PC-3 (cell line): ENCODE results near the gene PNMA8B. TPM values are rescaled to one million over a fixed set of nuclear protein-coding genes. Genes with fewer than 3 reads are reported as not detected.

Experiments
- ATAC-seq: fragments of 200-7000 bp; cut with Tn5 transposase; 2 replicates; pipeline ENCODE4 v1.9.1; 2020; ENCODE audit warnings: mild to moderate bottlenecking, moderate library complexity
- BruUV-seq: library from RNA; stranded (reverse); fragments of 400-500 nt; replicated peaks from 2 replicates; lab custom pipeline; 2021; lab: Mats Ljungman, UMichigan
- CTCF ChIA-PET: fragments of 300-600 bp; sonication (Branson Sonifier 250); formaldehyde crosslinking; loops from one replicate; lab custom pipeline; 2022; ENCODE audit warnings: antibody characterized with exemption; lab: Charles Lee
- POLR2A ChIA-PET: fragments of 300-600 bp; sonication (Branson Sonifier 250); formaldehyde crosslinking; loops from one replicate; lab custom pipeline; 2022; ENCODE audit warnings: antibody characterized with exemption; ENCODE audit not compliant: unreplicated experiment; lab: Charles Lee
- DNase-seq: peaks from one replicate; pipeline ENCODE4 v3.0.0-alpha.2; 2015
- H2AFZ ChIP-seq: fragments of 300-600 bp; sonication (generic); 2 replicates; pipeline ENCODE4 v1.6.0; 2016; ENCODE audit warnings: antibody characterized with exemption, low read length
- H3F3A ChIP-seq: fragments of 300-600 bp; sonication (generic); one replicate; pipeline ENCODE4 v1.6.0; 2017; ENCODE audit warnings: antibody characterized with exemption, low read length, control low read depth, mild to moderate bottlenecking; ENCODE audit not compliant: unreplicated experiment
- H3K27ac ChIP-seq: fragments of 300-600 bp; sonication (generic); 2 replicates; pipeline ENCODE4 v1.5.1; 2016; ENCODE audit warnings: mild to moderate bottlenecking, low read length
- H3K27me3 ChIP-seq: fragments of 300-600 bp; sonication (generic); 2 replicates; pipeline ENCODE4 v1.6.1; 2016; ENCODE audit warnings: low read length, mixed read lengths
- H3K36me3 ChIP-seq: fragments of 300-600 bp; sonication (generic); 2 replicates; pipeline ENCODE4 v1.6.1; 2016; ENCODE audit warnings: low read depth, mixed run types, low read length, mixed read lengths
- H3K4me1 ChIP-seq: fragments of 300-600 bp; sonication (generic); 2 replicates; pipeline ENCODE4 v1.5.1; 2016; ENCODE audit warnings: low read length; ENCODE audit not compliant: insufficient read depth
- H3K4me2 ChIP-seq: fragments of 300-600 bp; sonication (generic); 2 replicates; pipeline ENCODE4 v1.6.0; 2016; ENCODE audit warnings: low read length
- H3K4me3 ChIP-seq: fragments of 300-600 bp; sonication (generic); 2 replicates; pipeline ENCODE4 v1.5.1; 2016; ENCODE audit warnings: mild to moderate bottlenecking, low read length, mixed read lengths
- H3K79me2 ChIP-seq: fragments of 300-600 bp; sonication (generic); 2 replicates; pipeline ENCODE4 v1.6.1; 2017; ENCODE audit warnings: low read length, mixed read lengths
- H3K9ac ChIP-seq: fragments of 300-600 bp; sonication (generic); 2 replicates; pipeline ENCODE4 v1.6.0; 2016; ENCODE audit warnings: mild to moderate bottlenecking, low read length
- H3K9me2 ChIP-seq: fragments of 300-600 bp; sonication (generic); replicated peaks from 2 replicates; pipeline ENCODE4 v1.6.1; 2016; ENCODE audit warnings: mixed run types, low read length, mixed read lengths
- H3K9me3 ChIP-seq: fragments of 300-600 bp; sonication (generic); 2 replicates; pipeline ENCODE4 v1.6.1; 2016; ENCODE audit warnings: low read length, mixed read lengths
- H4K20me1 ChIP-seq: fragments of 300-600 bp; sonication (generic); 2 replicates; pipeline ENCODE4 v1.6.1; 2016; ENCODE audit warnings: low read length, mixed read lengths
- EZH2 ChIP-seq: fragments of 300-600 bp; sonication (generic); IDR thresholded peaks from one replicate; pipeline ENCODE4 v1.6.1; 2017; ENCODE audit warnings: antibody characterized with exemption, mild to moderate bottlenecking, low read length; ENCODE audit not compliant: unreplicated experiment
- EZH2phosphoT487 ChIP-seq: fragments of 300-600 bp; sonication (generic); IDR thresholded peaks from 2 replicates; pipeline ENCODE4 v1.6.1; 2018; ENCODE audit warnings: mild to moderate bottlenecking, antibody characterized with exemption, low read length, borderline replicate concordance
- intact Hi-C: fragments of 100-400 bp; cut with micrococcal nuclease; formaldehyde crosslinking; loops from 2 replicates; pipeline ENCODE4 v1.9.0; 2023
- total RNA-seq: library from RNA; depleted of rRNA; stranded (reverse); fragments of >200 nt; gene quantifications from 2 replicates; pipeline ENCODE4 v1.2.3, GENCODE V29; 2014
- TF ChIP-seq, protein P1 (sequence below): fragments of 300-600 bp; sonication (generic); conservative IDR thresholded peaks from 2 replicates; pipeline ENCODE4 v1.5.1; 2017; ENCODE audit warnings: antibody characterized with exemption, low read depth, mild to moderate bottlenecking, low read length

PNMA8B gene
- total RNA-seq, 1 experiment from 2014 or later: not detected

- Histone ChIP-seq H3K36me3 (no peaks in the 10 kb centered on the region), H3F3A (no peaks in the 10 kb centered on the region), H3K27ac (no peak overlapping the region), H2AFZ (no peak overlapping the region), H3K9me3 (no peaks in the 10 kb centered on the region), H3K9ac (no peak overlapping the region), H3K27me3 (no peaks in the 10 kb centered on the region), H4K20me1 (no peaks in the 10 kb centered on the region), H3K4me1 (no peaks in the 10 kb centered on the region; the same call in 1 of the 2 replicates), H3K9me2 (no peaks in the 10 kb centered on the region), H3K4me3 (no peak overlapping the region), H3K4me2 (no peak overlapping the region), H3K79me2 (no peaks in the 10 kb centered on the region)
- BruUV-seq: no TSS peak
- DNase-seq (no peak), ATAC-seq (no peak)
- ChIA-PET POLR2A (no interaction called here), CTCF (no interaction called here)
- TF ChIP-seq EZH2: no peak
- TF ChIP-seq, protein P1, sequence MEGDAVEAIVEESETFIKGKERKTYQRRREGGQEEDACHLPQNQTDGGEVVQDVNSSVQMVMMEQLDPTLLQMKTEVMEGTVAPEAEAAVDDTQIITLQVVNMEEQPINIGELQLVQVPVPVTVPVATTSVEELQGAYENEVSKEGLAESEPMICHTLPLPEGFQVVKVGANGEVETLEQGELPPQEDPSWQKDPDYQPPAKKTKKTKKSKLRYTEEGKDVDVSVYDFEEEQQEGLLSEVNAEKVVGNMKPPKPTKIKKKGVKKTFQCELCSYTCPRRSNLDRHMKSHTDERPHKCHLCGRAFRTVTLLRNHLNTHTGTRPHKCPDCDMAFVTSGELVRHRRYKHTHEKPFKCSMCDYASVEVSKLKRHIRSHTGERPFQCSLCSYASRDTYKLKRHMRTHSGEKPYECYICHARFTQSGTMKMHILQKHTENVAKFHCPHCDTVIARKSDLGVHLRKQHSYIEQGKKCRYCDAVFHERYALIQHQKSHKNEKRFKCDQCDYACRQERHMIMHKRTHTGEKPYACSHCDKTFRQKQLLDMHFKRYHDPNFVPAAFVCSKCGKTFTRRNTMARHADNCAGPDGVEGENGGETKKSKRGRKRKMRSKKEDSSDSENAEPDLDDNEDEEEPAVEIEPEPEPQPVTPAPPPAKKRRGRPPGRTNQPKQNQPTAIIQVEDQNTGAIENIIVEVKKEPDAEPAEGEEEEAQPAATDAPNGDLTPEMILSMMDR: no peak
- no peak for TF ChIP-seq EZH2phosphoT487
- intact Hi-C loops: no loop called here
Observed at GRCh38 chr19:46491975-46492682, 3.5 kb downstream of the PNMA8B start.

DNA sequence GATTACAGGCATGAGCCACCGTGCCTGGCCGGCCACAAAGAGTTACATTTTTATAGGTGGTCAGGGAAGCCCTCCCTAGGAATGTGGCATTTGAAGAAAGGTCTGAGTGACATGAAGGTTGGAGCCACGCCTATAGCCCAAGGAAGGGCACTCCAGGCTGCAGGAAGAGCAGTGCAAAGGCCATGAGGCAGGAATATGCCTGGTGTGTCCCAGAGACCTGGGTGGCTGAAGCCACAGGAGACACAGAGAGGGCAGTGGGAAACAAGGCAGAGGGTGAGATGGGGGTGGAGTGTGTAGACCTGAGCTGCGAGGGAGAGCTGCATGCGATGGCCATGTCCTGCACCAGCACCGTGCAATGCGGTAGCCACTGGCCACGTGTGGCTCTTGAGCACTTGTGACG is 4.9 kb downstream of the PNMA8B start:
- Histone ChIP-seq H2AFZ (no peak overlapping the region), H4K20me1 (no peaks in the 10 kb centered on the region), H3F3A (no peaks in the 10 kb centered on the region), H3K27me3 (no peaks in the 10 kb centered on the region), H3K36me3 (no peaks in the 10 kb centered on the region), H3K4me1 (no peaks in the 10 kb centered on the region; the same call in 1 of the 2 replicates), H3K9me3 (no peaks in the 10 kb centered on the region), H3K9me2 (no peaks in the 10 kb centered on the region), H3K27ac (no peak overlapping the region), H3K9ac (no peak overlapping the region), H3K79me2 (no peaks in the 10 kb centered on the region), H3K4me2 (no peak overlapping the region), H3K4me3 (no peak overlapping the region)
- ATAC-seq: no peak
- no peak for DNase-seq
- ChIA-PET POLR2A (interaction anchor here (0.6 kb wide), 1 partner anchor 25 kb away, joined by 7 read pairs; no protein-coding TSS in a partner anchor), CTCF (no interaction called here)
- TF ChIP-seq, protein P1: no peak
- TF ChIP-seq EZH2 (no peak), EZH2phosphoT487 (no peak)
- BruUV-seq: no TSS peak
- intact Hi-C loops: no loop called here
